ENCODE results near the gene B3GALT2.

Gene B3GALT2

GRCh38 chr1:193176113-193176512 lies 10.3 kb downstream of the B3GALT2 start:
- no peak for TF ChIP-seq CTCF (conservative IDR thresholded peaks at IDR 0.05; ENCODE audit: low read depth)
- no peak overlapping the region for H3K27ac ChIP-seq
- CTCF ChIA-PET: no interaction called here
- DNase-seq (ENCODE audit: low spot score): no peak
- POLR2A ChIA-PET (ENCODE audit: low non-redundant PET): no interaction called here

- no peak for DNase-seq (ENCODE audit: low spot score)
- POLR2A ChIA-PET (ENCODE audit: low non-redundant PET): no interaction called here
- CTCF ChIA-PET: interaction anchor here (0.8 kb wide), 1 partner anchor 195 kb away, joined by 3 read pairs; no protein-coding TSS in a partner anchor
- H3K27ac ChIP-seq: no peak overlapping the region
- TF ChIP-seq CTCF (conservative IDR thresholded peaks at IDR 0.05; ENCODE audit: low read depth): no peak
Measured at GRCh38 chr1:193157360-193157759, 29.1 kb downstream of the B3GALT2 start.

GRCh38 chr1:193156822-193157142 lies 29.6 kb downstream of the B3GALT2 start:
- DNase-seq (ENCODE audit: low spot score): no peak
- CTCF ChIA-PET: no interaction called here
- no peak overlapping the region for H3K27ac ChIP-seq
- POLR2A ChIA-PET (ENCODE audit: low non-redundant PET): no interaction called here
- no peak for TF ChIP-seq CTCF (conservative IDR thresholded peaks at IDR 0.05; ENCODE audit: low read depth)

GRCh38 chr1:193156117-193156821 lies 30.1 kb downstream of the B3GALT2 start:
- CTCF ChIA-PET: interaction anchor here (0.6 kb wide), 1 partner anchor 10 kb away, joined by 5 read pairs; no protein-coding TSS in a partner anchor
- H3K27ac ChIP-seq: no peak overlapping the region
- no peak for DNase-seq (ENCODE audit: low spot score)
- TF ChIP-seq CTCF (conservative IDR thresholded peaks at IDR 0.05; ENCODE audit: low read depth): no peak
- POLR2A ChIA-PET (ENCODE audit: low non-redundant PET): no interaction called here

GRCh38 chr1:193144999-193145398 lies 41.4 kb downstream of the B3GALT2 start:
- no peak for DNase-seq (ENCODE audit: low spot score)
- no peak for TF ChIP-seq CTCF (conservative IDR thresholded peaks at IDR 0.05; ENCODE audit: low read depth)
- no peak overlapping the region for H3K27ac ChIP-seq
- CTCF ChIA-PET: interaction anchor here (0.6 to 0.7 kb wide), 2 partner anchors 1367 to 1603 kb away, joined by 3 to 4 read pairs; no protein-coding TSS in a partner anchor
- POLR2A ChIA-PET (ENCODE audit: low non-redundant PET): no interaction called here

GRCh38 chr1:193144361-193144938 lies 42.0 kb downstream of the B3GALT2 start:
- no peak for DNase-seq (ENCODE audit: low spot score)
- TF ChIP-seq CTCF (conservative IDR thresholded peaks at IDR 0.05; ENCODE audit: low read depth): no peak
- no peak overlapping the region for H3K27ac ChIP-seq
- POLR2A ChIA-PET (ENCODE audit: low non-redundant PET): no interaction called here
- CTCF ChIA-PET: interaction anchor here (0.7 to 1.2 kb wide), 3 partner anchors 20 to 1367 kb away, joined by 3 read pairs; no protein-coding TSS in a partner anchor
